ENCODE data around the gene CYBB.

CYBB gene

GRCh38 chrX:37846141-37846540 is 66.3 kb downstream of the CYBB start:
- no peak for DNase-seq

- no peak for DNase-seq
Measured at GRCh38 chrX:37846558-37846933, 66.7 kb downstream of the CYBB start.

DNA sequence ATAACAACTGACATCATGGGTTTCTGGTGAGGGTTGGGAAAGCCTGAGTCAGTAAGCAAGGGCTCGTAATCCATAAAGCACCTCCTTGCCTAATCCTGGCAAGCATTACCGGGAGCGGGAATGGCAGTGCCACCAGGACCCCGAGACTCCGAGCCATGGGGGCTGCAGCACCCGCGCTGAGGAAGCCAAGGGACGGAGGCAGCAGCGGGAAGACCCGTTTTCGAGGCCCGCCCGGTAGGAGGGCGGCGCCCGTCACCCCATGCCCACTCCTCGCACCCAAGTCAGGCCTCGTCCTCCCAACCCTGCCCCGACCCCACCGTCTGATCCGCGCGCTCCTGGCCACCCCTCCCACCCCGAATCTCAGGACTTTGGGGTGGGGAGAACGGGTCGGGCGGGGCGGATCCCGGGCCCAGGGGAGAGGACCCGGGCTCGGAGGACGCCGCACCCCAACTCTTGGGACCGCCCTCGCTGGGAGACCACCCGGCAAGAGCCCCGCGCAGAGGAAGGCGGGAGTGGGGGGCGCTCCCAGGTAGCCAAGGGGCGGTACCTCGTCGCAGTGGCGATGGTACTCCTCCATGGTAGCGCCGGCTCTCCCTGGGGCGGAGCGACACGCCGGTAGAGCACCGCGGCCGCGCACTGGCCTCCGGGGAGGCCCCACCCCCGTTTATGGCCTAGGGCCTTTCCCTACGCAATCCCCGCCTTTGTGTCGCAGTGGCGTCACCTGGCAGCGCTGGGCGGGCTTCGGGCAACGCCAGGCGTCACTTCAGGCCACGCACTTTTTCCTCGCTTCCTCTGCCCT is 67.3 kb downstream of the CYBB start, which contains the start of gene DYNLT3:
DYNLT3 (minus strand) TSS at position 638 of the 799 bp plus-strand sequence; CDS start at position 577, 61 bp downstream.
- peak; percentile 72 for DNase-seq

GRCh38 chrX:37847733-37848197 is 67.9 kb downstream of the CYBB start:
- no peak for DNase-seq

DNA sequence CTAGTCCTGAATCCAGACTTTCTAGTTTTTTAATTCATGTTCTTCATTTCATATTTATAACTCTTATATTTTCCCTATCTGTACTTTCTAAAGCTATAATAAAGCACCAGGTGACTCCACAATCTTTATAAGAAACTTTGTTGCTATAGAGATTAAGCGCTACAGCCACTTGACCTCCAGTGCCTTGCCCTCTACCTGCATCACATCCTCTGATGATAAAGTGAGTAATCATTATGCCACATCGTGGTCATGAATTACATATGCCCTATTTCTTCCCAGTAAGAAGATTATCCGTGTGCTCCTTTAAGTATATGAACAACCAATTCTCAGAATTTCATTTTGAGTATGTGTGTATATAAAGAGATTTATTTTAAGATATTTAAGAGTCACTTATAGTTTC is 74.3 kb downstream of the CYBB start:
- DNase-seq = no peak

GRCh38 chrX:37854748-37855147 is 74.9 kb downstream of the CYBB start:
- DNase-seq = no peak

DNA sequence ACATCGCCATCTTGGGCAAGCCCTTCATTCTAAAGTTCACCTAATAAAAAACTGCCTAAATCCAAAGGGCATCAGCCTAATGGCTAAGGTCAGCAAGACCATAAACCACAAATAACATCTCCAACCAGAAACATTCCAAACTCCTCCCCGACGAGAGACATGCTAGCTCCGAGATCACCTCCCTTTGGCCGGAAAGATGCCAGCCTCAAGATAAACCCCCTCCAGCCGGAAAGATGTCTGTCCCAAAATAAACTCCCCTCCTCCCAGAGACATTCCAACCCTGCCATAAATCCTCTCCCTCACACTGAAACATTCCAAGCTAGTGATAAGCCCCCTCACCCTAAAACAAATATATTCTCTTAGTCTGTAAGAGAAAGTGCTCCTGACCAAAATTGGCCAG is 80.9 kb downstream of the CYBB start:
- DNase-seq = no peak

DNA sequence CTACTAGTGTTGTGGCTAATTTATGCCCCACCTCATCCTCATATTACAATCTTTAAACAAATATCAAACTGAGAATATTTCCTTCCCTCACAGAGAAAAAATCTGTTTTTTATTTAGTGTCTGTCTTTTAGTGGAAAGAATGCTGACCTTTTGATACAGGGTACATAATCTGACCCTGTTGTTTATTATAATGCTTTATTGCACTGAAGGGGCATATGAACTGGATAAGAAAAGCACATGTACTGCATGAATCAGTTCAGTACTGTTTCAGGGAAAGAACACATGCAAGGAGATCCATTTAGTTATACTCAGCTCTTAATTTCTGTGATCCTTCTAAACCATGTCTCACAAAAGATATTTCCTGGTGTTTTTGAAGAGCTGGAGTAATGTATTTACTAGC is 83.0 kb downstream of the CYBB start:
- DNase-seq = no peak

All from NCI-H2107 (cell line).